GM18870 (cell line): ENCODE results near the gene DELE1.

Experiments
- ATAC-seq: cut with Tn5 transposase; IDR thresholded peaks from one replicate; pipeline ENCODE4 v1.9.1; 2021; ENCODE audit warnings: moderate library complexity; ENCODE audit not compliant: unreplicated experiment

DELE1 gene

DNA sequence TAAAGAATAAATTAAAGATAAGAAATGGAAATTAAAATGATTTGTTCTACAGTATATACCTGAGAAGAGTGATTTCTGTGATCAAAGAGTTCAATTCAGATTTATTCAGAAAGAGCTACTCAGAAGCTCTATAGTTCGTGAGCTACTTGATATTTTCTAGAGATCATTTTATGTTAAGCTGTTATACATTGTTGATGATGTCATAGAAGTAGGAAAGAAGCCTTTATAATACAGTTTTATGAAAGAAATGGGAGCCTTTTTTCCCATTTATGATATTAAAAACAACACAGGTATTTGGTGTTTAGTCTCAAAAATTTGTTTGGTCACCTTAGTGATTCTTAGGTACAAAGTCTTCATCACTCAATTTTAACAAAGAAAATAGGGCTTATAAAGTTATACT is 66.0 kb downstream of the DELE1 start:
- ATAC-seq: no peak
